Measurements from ENCODE around the gene NENF.

NENF gene

DNA sequence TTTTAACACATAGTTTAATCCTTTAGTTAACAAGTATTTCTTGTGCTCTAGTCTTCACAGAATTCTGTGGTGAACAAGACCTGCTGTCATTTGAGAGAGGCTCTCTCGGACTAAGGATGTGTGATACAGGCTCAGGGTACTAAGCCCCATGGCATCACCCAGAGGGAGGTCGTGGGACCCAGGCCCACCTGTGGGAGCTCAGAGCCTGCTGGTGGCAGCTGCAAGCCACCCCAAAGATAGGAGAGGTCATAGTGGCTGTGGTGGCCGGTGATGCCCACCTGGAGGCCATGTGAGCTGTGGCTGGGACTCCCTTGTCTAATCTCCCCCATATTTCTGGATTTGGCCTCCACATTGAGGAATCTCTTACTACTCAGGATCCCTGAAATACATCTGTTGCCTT is 22.0 kb downstream of the NENF start:
- no peak for DNase-seq (ENCODE audit: low read depth)
- H3K4me3 ChIP-seq (ENCODE audit: low read length) = no peak overlapping the region
- TF ChIP-seq, protein P1, sequence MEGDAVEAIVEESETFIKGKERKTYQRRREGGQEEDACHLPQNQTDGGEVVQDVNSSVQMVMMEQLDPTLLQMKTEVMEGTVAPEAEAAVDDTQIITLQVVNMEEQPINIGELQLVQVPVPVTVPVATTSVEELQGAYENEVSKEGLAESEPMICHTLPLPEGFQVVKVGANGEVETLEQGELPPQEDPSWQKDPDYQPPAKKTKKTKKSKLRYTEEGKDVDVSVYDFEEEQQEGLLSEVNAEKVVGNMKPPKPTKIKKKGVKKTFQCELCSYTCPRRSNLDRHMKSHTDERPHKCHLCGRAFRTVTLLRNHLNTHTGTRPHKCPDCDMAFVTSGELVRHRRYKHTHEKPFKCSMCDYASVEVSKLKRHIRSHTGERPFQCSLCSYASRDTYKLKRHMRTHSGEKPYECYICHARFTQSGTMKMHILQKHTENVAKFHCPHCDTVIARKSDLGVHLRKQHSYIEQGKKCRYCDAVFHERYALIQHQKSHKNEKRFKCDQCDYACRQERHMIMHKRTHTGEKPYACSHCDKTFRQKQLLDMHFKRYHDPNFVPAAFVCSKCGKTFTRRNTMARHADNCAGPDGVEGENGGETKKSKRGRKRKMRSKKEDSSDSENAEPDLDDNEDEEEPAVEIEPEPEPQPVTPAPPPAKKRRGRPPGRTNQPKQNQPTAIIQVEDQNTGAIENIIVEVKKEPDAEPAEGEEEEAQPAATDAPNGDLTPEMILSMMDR (conservative IDR thresholded peaks at IDR 0.05; ENCODE audit: low read length) = no peak

DNA sequence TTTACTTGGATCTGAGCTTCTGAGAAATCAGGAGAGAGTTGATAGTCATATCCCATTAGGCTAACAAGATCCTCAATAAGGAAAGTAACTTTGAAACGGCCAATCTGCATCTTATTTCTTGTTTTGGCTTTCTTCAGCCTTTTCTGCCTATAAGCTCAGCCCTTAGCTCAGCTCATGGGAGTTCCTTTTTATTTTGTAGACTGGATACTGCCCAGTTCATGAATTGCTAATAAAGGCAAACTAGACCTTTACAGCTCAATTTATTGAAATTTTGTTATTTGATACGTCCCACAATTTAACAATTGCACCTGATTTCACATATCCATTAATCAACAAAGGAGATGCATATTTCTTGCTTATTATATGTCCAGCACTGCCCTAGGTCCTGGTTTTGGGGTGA is 22.7 kb downstream of the NENF start:
- TF ChIP-seq, protein P1 (conservative IDR thresholded peaks at IDR 0.05; ENCODE audit: low read length) = no peak
- H3K4me3 ChIP-seq (ENCODE audit: low read length) = no peak overlapping the region
- DNase-seq (ENCODE audit: low read depth) = no peak

DNA sequence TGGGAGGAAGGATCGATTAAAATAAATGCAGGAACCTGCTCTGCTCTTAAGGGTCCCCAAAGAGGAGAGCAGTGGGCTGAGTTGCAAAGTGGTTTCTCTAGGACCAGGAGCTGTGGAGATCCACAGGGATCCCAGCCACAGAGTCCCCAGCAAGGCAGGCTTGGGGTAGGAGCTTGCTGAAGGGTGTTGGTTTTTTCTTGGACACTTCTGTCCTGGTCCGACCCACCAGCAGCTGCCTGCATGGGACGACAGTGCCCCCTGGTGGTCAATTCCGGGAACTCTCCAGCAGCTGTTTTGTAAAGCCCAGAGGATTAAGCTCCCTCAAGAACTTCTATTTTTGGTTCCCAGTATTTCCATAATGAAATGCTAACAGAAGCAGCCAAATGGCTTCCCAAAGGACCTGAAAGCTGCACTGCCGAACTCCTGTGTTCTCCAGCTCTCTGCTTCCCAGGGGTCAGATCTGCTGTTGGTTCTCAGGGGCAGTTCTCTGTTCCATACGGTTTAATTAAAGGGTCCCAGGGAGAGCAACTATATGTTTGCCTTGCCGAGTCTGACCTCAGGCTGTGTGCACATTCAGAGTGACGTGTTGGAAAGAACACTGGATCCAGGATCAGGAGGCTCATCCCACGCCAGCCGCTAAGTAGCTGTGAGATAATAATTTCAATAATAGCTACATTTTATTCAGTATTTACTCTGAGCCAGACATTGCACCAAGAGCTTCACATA is 23.2 kb downstream of the NENF start:
- H3K4me3 ChIP-seq (ENCODE audit: low read length) = no peak overlapping the region; the same call in 1 of the 2 replicates
- TF ChIP-seq, protein P1 (conservative IDR thresholded peaks at IDR 0.05; ENCODE audit: low read length) = peak; percentile 98
- peak; percentile 77 for DNase-seq (ENCODE audit: low read depth)

DNA sequence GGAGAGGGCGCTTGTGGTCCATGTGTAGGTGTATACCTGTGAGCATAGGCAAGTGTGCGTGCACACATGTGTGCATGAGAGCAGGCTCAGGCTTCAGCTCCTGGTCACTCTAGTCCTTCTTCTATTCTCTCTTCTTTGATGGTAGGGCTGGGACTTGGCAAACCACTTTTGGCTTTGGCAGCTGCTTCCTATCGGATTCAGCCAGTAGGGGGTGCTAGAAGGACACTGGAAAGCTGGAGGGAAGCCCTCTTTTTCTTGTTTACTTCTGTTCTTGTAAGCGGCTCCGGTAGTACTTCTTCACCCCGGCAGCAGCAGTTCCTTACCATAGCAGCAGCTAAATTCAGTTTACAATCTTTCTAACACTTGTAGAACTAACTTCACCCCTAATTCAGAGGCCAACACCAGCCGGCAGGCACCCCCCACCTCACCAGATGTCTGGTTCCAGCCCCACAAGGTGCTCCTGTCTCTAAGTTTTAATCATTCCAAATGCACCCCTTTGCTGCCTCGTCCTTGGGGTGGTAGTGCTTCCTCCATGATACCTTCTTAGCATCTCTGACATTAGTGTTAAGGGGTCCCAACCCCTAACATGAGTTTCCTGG is 25.1 kb downstream of the NENF start:
- TF ChIP-seq, protein P1 (conservative IDR thresholded peaks at IDR 0.05; ENCODE audit: low read length) = peak; percentile 38
- DNase-seq (ENCODE audit: low read depth) = no peak
- no peak overlapping the region for H3K4me3 ChIP-seq (ENCODE audit: low read length)

DNA sequence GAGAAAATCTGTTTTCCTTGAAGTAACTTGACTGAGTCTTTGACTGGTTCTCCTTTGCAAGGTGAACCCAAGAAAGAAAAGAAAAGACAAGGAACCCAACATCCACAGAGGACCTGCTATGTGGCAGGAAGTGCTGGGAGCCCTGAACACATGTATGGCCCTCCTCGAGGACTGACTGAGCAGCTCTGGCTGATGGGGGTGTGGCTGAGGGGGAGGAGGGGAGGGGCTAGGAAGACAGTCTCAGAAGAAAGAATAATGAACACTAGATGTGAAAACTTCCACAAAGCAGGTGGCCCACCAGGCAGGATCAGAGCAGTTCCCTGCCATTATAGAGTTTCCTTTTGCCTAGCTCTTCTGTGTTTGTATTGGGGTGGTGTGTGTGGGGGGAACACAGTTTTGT is 26.1 kb downstream of the NENF start:
- TF ChIP-seq, protein P1 (conservative IDR thresholded peaks at IDR 0.05; ENCODE audit: low read length) = no peak
- no peak overlapping the region for H3K4me3 ChIP-seq (ENCODE audit: low read length)
- DNase-seq (ENCODE audit: low read depth) = no peak

DNA sequence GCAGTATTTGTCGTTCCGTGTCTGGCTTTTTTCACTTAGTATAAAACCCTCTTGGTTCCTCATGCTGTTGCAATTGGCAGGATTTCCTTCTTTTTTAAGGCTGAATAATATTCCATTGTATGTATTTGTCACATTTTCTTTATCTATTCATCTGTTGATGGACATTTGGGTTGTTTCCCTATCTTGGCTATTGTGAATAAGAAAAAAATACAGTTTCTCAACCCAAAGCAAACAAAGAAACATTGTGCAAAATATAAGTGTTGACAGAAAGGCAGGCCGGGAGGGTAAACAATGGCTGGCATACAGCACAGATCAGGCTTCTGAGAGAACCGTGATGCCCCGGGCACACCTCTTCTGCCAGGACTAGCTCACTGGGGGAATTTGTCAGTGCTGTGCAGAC is 26.9 kb downstream of the NENF start:
- no peak overlapping the region for H3K4me3 ChIP-seq (ENCODE audit: low read length)
- TF ChIP-seq, protein P1 (conservative IDR thresholded peaks at IDR 0.05; ENCODE audit: low read length) = no peak
- no peak for DNase-seq (ENCODE audit: low read depth)

DNA sequence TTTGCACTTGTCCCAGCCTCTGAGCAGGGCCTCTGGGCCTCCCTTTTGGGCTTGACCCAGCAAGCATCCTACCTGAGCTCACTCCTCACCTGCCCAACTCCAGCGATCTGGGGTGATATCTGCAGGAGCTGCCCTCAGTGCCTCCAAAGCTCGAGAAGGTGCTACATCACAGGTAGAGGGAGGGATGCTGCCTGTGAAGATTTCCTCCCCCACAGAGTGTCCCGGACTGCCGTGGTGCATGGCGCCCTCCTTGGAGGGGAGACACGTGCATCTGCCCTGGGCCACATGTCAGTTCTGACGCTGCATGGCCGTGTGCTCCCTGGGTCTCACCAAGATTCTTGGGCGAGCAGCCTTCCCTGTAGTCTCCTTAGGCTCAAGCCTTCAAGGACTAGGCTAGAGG is 27.7 kb downstream of the NENF start:
- DNase-seq (ENCODE audit: low read depth) = no peak
- TF ChIP-seq, protein P1 (conservative IDR thresholded peaks at IDR 0.05; ENCODE audit: low read length) = no peak
- no peak overlapping the region for H3K4me3 ChIP-seq (ENCODE audit: low read length)
